Islet of Langerhans (tissue), 1 donor: ENCODE results near the gene LARGE1.

Source experiments
- FAIRE-seq: peaks from one replicate; lab custom pipeline; 2011; peaks lifted over from hg19 to GRCh38; lab: Jason Lieb, UNC

Gene LARGE1

DNA sequence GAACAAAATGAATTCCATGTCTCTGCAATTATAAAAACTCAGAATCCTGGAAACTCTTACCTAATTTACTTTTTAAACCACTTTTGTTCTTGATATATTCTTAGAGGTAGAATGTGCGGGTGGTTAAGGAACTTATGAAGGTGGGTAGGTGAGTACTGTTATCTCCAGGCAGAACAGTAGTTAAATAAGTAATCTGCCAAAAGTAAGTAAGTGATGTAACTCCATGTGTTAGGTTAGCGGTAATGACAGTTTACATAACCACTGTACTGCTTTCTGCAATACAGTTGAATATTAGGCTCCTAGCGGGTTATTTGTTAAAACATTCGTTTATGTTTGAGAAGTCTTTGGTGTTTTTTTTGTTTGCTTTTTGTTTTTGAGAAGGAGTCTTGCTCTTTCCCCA, 7.1 kb downstream of the LARGE1 start:
- no peak for FAIRE-seq

DNA sequence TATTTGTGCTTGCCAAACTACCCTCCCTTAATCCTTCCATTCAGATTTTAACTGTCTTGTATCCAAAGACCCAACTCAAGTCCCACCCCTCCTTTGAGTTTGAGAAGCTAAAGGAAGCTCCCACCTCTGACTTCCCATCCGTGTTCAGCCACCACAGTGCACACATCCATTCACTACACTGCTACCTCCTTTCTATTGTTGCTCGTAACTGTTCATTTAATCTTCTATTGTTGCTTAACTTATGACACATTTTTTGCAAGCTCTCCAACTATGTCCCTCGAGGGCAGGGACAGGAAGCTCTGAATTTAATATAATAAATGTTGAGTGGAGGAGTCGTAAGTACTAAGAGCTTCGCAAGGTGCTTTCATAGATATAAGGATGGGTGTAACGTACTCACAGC, 10.4 kb downstream of the LARGE1 start:
- FAIRE-seq, result no peak

DNA sequence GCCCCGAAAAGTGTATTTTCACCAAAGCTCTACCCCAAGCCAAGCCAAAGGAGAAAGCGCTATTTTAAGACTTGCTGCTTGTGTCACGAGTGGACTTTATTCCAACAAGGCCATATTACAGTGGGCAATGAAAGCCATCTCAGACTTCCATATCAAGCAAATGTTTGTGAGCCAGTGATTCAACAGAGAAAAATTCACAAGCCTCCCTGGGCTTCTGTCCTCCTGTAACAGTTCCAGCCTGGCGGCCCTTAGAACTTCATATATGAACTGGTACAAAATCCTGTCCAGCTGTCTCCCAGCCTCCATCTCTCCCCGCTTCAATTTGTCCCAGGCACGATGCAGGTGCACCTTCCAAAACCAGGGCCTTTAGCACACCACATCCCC, 11.2 kb downstream of the LARGE1 start:
- no peak for FAIRE-seq

DNA sequence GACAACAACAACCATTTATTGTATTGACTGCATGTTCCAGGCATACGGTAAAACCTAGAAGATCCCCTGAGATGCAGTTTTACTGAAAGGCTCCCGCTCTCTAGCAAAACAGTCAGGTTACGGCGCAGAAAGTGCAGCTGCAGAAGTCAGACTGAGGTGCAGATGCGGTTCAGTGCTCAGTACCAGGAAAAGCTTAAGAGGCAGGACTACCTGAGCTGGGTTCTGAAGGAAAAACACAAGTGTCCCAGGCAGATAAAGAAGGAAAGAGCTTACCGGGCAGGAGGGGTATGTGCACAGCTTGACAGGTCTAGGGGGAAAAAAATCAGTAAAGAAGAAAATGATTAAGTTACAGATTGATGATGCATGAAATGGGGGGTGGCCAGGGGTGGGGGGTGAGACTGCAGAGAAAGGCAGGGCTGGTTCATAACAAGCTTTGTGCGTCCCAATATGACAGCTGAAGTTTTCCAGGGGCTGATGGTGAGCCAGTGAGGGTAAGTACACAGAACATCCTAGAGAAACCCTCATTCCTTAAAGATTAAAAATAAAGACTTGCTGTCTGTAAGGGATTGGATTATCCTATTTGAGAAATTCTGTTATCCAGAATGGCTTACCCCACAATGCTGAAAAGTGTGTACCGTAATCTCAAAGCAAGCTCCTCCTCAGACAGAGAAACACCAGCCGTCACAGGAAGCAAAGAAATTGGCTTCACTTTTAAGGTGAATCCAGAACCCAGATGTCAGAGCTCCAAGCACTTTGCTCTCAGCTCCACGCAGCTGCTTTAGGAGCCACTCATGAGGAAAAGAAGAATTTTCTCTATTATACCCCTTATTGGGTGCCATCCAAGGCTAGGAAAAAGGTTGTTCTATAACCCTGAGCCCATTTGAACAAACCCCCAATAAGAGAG, 11.9 kb downstream of the LARGE1 start:
- no peak for FAIRE-seq

DNA sequence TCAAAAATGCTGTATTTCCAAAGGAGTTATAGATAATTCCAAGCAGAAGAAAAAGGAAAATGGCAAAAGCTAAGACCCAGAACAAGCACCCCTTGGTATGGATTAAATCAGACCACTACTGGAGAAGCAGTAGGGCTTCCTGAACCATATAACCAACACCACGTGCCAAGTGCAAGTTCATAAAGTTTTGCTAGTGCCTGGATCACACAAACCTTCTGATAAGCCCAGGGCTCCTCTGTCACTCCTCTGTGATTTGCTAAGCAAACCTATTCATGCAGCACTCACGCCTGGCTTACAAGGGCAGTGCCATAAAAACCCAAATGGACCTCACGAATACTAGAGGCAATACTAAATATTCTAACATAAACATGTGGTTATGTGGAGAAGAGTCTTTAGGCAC, 13.3 kb downstream of the LARGE1 start:
- FAIRE-seq, result no peak

DNA sequence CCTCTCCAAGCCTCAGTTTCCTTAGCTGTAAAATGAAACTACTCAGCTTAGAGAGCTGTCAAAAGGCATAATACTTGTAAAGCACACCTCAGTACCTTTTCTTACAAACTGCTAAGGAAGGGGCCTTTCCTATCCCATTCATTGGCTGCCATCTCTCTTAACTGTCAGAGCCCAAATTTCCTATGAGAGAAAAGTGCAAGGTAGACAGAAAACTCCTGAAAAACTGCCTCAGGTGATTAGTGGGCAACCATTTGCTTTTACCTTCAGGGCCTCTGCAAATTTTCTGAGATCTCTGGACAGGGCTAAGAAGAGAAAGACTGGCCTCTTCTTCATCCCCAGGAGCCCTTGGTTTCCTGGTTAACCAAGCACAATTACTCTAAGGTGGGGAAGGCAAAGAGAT, 13.8 kb downstream of the LARGE1 start:
- no peak for FAIRE-seq

DNA sequence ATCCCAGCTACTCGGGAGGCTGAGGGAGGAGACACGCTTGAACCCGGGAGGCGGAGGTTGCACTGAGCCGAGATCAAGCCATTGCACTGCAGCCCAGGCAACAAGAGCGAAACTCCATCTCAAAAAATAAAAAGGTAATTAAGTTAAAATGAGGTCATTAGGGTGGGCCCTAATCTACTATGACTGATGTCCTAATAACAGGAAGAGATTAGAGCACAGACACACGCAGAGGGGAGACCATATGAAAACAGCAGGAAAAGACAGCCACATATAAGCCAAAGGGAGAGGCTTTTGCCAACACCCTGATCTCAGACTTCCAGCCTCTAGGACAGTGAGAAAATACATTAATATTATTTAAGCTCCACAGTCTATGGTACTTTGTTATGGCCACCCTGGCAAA, 17.3 kb downstream of the LARGE1 start:
- FAIRE-seq, result no peak

DNA sequence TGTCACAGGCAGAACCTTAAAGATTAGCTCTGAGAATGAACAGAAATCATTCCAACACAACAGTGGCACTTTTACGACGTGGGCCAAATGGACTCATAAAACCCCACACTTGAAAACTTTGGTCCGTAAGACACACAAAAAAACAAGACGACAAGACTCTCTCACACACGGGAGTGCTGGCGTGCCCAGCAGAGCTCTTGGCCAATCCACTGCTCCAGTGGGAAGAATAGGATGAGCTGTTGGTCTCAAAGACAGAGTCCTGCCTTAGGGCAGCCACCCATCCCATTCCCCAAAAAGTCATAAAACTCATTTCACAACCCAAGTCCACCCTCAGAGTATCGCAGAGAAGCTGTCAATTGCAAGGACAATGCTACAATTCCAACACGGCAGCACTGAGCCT, 18.2 kb downstream of the LARGE1 start:
- FAIRE-seq, result no peak

DNA sequence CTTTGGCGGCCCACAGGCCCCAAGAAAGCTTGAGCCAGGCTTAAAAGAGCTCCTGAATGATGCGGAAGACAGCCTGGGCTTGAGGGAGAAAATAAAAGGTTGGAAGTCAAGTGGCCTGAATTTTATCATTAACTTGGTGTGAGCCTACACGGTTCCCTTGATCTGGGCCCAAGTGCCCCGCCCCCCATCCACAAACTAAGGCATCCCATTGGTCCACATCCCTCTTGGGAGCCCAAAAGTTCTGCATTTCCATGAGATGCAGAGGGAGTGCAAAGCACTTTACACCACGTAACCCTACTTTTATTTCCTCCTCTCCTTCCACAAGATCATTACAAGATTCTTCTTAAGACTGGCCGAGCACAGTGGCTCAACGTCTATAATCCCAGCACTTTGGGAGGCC, 22.2 kb downstream of the LARGE1 start:
- no peak for FAIRE-seq

DNA sequence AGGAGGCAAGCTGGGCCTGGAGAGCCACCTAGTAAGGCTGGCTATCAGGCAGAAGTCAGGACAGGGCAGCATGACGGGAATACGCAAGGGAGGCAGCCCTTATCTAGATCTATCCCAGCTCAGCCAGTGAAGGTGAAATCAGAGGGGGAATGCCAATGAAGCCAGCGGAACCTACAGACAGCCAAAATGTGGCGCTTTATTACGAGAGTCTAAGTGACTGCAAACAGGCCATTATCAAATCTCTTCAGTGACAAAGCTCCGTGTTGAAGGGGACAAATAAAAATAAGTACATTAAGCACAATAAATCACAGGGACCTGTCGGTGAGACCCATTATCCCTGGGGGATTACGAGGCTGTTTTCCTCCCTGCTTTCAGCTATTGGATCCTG, 22.8 kb downstream of the LARGE1 start:
- no peak for FAIRE-seq

DNA sequence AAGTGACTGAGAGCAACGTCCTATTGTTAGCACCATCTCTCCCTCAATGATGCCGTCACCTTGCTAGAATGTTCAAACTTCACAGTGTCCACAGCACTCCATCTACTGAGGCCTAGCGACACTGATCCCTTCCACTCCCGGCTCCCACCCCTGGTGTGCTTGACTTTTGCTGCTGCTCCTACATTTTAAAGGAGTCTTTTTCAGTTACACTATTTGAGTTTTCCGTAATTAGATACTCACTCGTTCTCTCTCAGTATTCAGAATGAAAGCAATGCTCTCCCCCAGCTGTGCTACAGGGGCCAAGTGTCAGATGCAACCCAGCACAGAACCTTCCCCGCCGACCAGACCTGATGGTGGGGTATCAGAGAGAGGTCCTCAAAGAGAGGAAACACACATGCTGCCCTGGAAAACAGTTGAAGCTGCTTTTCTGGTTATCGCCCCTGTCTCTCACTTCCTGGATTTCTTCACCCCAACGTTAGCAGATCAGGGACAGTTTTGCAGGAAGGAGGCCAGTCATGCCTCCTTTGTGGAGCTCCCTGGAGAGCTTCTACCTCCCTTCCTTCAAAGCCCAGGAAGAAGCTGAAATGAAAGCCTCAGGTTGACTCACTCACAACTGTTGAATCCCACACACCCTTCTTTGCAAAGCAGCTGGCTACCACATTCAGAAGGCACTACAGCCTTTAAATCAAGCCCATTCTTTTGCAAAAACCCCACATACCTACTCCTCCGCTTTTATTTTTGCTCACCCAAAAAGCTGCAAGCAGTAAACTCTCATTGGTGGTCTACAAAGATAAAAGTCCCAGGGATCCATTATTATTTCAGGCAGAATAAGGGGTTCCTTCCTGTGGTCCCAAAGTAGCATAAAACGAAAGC, 23.5 kb downstream of the LARGE1 start:
- no peak for FAIRE-seq

DNA sequence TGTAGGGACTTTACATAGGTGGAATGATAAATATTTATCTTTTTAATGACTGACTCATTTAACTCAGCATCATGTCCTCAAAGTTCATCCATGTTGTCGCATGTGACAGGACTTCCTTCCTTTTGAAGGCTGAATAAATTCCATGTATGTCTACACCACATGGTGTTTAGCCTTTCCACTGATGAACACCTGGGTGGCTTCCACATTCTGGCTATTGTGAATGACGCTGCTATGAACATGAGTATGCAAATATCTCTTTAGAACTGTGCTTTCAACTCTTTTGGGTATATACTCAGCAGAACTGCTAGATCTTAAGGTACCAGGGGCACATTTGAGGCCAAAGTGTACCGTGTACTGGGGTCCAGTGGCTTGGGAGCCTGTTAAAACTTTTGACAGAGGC, 24.1 kb downstream of the LARGE1 start:
- no peak for FAIRE-seq

DNA sequence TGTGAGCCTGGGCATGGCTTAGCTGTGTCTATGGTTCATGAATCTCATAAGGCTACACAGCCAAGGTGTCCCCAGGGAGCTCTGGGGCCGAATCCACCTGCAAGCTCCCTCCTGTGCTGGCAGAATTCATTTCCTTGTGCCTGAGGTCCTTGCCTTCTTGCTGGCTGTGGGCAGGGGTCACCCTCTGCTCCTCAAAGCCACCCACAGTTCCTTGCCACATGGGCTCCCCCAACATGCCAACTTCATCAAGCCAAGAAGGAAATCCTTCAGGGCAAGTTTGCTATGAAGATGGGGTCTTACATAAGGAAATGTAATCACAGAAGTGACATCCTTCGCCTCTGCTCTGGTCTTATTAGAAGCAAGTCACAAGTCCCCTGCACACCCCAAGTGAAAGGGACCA, 24.8 kb downstream of the LARGE1 start:
- FAIRE-seq, result no peak

DNA sequence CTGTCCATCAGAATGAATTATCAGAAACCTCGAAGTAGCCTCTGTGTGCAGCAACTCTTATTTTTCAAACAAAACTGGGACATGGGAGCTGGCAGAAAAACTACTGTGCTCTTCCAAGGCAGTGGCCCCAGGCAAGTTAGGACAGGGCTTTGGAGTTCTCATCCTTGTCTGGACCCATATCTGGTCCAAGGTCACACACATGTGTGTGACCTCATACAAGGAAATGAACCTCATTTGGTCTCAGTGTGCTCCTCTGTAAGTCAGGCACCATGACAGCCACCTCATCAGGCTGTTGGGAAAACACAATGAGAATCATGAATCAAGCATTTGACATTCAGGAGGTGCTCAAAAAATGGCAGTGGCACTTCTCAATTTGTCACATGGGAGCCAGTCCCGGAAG, 25.8 kb downstream of the LARGE1 start:
- no peak for FAIRE-seq

DNA sequence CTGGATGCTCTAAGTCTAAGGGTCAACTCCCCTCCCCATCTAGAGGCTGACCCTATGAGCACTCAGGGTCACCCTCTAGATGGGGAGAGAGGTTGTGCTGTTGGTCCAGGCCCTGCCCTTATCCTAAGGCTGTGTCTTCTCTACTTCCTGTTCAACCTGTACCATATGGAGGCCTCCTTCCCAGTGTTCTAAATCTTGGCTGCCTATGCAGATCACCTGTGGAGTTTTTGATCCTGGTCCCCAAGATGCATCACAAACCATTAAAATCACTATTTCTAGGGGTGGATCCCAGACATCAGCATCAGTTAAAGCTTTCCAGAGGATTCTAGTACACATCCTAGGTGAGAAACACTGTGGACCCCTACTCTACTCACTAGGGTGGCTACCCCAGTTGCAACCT, 26.2 kb downstream of the LARGE1 start:
- no peak for FAIRE-seq

DNA sequence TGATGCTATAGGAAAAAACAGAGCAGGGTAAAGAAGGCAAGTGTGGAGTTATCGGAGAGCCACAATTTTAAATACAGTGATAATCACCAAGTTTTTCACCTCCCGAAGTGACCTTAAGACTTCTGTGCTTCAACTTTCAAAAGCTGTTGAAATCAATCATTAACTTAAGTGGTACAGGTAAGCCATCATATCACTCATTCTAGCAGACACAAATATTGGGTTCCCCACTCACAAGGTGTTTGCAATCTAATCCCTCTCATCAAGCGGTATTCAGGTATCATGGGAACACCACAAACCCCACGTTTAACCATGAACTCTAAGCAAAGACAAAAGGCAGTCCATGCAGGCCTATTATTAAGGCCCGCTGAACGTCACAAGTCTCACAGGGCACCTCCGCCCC, 26.8 kb downstream of the LARGE1 start:
- no peak for FAIRE-seq

DNA sequence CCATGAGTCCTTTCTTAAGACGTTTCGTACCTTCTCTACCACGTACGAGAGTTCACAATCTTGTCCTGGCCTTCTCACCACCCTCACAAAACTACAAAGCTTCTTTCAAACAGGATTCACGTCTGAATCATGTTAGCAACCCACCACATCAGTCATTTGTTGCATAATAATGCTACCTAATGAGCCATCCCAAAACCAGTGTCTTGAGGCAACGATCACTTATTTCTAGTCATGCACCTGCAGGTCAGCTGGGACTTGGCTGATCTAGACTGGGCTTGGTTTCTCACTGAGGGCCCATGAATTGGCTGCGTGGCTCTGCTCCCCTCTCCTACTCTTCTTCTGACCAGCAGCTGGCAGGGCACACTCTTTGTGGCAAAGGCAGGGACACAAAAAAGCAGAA, 28.3 kb downstream of the LARGE1 start:
- FAIRE-seq, result no peak

DNA sequence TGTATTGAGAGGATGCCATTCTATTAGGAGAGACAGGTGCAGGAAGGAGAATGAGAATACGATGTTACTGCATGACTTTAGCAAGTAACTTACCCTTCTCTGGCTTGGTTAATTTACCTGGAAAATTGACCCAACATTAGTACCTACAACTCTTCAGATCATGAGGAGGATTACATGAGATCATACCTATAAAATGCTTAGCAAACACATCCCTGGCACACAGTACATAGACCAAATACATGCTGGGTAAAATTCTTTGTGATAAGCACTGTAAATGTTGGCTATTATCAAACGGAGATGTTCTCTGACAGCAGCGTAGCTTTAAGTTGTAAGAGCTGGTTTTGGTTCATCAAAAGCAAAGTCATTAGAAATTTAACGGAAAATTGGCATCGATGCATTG, 28.8 kb downstream of the LARGE1 start:
- no peak for FAIRE-seq

DNA sequence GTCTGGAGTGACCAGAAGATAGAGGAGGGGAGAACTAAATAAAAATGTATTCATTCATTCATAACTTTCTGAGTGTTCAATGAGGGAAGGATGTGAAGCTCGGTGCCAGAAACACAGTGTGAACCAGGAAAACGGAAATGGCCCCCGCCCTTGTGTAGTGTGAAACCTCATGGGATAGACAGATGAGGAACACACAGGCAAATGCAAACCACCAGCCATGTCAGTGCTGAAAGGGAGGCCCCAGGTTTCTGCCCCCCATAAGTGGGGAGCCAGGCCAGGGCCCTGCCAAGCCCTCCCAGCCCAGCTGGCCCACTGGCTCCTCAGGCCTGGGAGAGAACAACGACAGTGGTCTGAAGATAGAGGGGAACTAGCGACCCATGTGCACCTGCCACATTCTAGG, 30.5 kb downstream of the LARGE1 start:
- FAIRE-seq, result no peak

DNA sequence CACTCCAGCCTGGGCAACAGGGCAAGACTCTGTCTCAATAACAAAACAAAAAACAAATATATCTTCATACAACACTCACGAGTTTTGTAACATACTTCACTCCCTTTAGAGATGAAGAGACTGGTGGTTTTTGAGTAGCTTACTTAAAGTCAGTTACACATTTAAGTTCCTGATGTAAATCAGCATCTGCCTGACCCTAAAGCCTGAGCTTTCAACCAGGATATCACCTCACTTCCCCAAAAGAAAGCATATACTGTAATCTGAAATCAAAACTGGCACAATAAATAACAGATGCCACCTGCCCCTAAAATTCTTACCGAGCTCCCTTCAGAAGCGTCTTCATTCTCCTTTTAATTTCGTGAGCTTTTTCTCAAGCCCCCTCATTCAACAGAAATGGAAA, 31.5 kb downstream of the LARGE1 start:
- FAIRE-seq, result no peak

DNA sequence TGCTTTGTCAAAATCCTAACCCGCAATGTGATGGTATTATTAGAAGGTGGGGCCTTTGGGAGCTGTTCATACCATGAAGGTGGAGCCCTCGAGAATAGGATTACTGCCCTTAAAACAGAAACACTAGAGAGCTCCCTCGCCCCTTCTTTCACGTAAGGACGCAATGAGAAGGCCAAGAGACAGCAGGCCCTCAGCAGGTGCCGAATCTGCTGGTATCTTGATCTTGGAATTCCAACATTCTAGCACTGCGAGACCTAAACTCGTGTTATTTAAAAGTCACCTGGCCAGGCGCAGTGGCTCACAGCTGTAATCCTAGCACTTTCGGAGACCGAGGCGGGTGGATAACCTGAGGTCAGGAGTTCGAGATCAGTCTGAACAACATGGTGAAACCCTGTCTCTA, 33.1 kb downstream of the LARGE1 start:
- FAIRE-seq, result no peak

DNA sequence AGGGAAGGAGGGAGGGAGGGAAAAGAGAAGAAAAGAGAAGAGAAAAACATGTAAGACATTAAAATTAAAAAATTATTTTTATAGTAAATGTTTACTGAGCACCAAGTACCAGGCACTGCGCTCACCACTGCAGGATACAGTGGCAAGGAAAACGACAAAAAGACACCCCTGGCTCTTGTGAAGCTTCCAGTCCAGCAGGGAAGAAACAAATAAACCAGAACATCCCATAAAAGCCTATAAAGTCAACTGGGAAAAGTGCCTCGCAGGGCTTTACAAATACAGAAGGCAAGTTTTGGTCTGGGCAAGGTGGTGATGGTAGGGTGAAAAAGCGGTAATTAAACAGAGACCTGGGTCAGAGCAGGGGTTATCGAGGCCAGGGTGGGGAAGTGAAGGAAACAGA, 33.6 kb downstream of the LARGE1 start:
- no peak for FAIRE-seq

DNA sequence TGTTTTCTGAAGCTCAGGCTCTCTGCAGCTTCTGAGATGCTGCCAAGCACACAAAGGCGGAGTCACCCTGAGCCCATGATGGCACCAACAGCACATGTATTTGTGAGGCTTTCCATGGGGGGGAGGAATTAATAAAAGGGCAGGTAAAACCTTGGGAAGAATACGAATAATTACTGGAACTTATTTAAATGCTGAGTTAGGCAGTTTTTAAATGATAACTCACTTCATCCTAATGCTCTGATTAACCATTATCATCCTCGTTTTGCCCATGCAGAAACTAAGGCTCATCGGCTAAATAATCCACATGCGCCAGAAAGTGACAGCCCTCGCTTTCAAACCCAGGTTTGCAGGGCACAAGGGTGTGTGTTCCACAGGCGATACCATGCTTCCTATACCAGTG, 35.4 kb downstream of the LARGE1 start:
- FAIRE-seq, result no peak
